Parathyroid adenoma (tissue), 2 donors: ENCODE measurements around the gene ASTN2.
"Not testable (repeated sequence)": the region's sequence is repeated elsewhere in the genome, so short reads cannot be mapped to it uniquely, and the experiment has no call there.

Experiments used
- H2AFZ ChIP-seq: fragments of 300-600 bp; sonication (generic); one replicate; pipeline ENCODE4 v1.7.0; 2017; ENCODE audit warnings: antibody characterized with exemption, mild to moderate bottlenecking
- H3K27ac ChIP-seq: fragments of 300-600 bp; sonication (generic); one replicate; pipeline ENCODE4 v1.7.0; 2017
- H3K27me3 ChIP-seq: fragments of 300-600 bp; sonication (generic); one replicate; pipeline ENCODE4 v1.7.0; 2017; ENCODE audit warnings: low read length; ENCODE audit not compliant: control insufficient read depth, insufficient read depth
- H3K36me3 ChIP-seq: fragments of 300-600 bp; sonication (generic); one replicate; pipeline ENCODE4 v1.7.0; 2017; ENCODE audit warnings: low read length; ENCODE audit not compliant: control insufficient read depth, insufficient read depth
- H3K4me1 ChIP-seq: fragments of 300-600 bp; sonication (generic); one replicate; pipeline ENCODE4 v1.7.0; 2017; ENCODE audit warnings: control low read depth
- H3K4me2 ChIP-seq: fragments of 300-600 bp; sonication (generic); one replicate; pipeline ENCODE4 v1.7.0; 2017; ENCODE audit warnings: low read length
- H3K4me3 ChIP-seq: fragments of 300-600 bp; sonication (generic); one replicate; pipeline ENCODE4 v1.7.0; 2017; ENCODE audit warnings: low read depth, low read length
- H3K79me2 ChIP-seq: fragments of 300-600 bp; sonication (generic); one replicate; pipeline ENCODE4 v1.7.0; 2017; ENCODE audit warnings: control low read depth
- H3K9ac ChIP-seq: fragments of 300-600 bp; sonication (generic); one replicate; pipeline ENCODE4 v1.7.0; 2017; ENCODE audit warnings: mild to moderate bottlenecking
- H3K9me3 ChIP-seq: fragments of 300-600 bp; sonication (generic); one replicate; pipeline ENCODE4 v1.7.0; 2017; ENCODE audit warnings: low read length; ENCODE audit not compliant: control insufficient read depth
- CTCF ChIP-seq: fragments of 300-600 bp; sonication (generic); IDR thresholded peaks from one replicate; pipeline ENCODE4 v1.7.0; 2017; ENCODE audit warnings: antibody characterized with exemption, mild to moderate bottlenecking
- donor health status: primary hyperparathyroidism.

ASTN2 gene

GRCh38 chr9:116693233-116693731 lies 721.6 kb downstream of the ASTN2 start:
- H3K4me3 ChIP-seq: no peak overlapping the region
- H3K27me3 ChIP-seq: no peaks in the 10 kb centered on the region
- TF ChIP-seq CTCF: no peak
- no peak overlapping the region for H3K9ac ChIP-seq
- no peaks in the 10 kb centered on the region for H3K9me3 ChIP-seq
- peaks cover 4% of the 10 kb centered on the region for H3K79me2 ChIP-seq
- H2AFZ ChIP-seq: no peak overlapping the region
- H3K27ac ChIP-seq: no peak overlapping the region
- H3K4me2 ChIP-seq: no peak overlapping the region
- H3K4me1 ChIP-seq: no peaks in the 10 kb centered on the region
- H3K36me3 ChIP-seq: no peaks in the 10 kb centered on the region

- H2AFZ ChIP-seq: no peak overlapping the region
- no peak overlapping the region for H3K4me2 ChIP-seq
- no peaks in the 10 kb centered on the region for H3K9me3 ChIP-seq
- H3K9ac ChIP-seq: no peak overlapping the region
- H3K27me3 ChIP-seq: no peaks in the 10 kb centered on the region
- H3K36me3 ChIP-seq: no peaks in the 10 kb centered on the region
- no peaks in the 10 kb centered on the region for H3K4me1 ChIP-seq
- TF ChIP-seq CTCF: no peak
- H3K4me3 ChIP-seq: no peak overlapping the region
- H3K27ac ChIP-seq: no peak overlapping the region
- H3K79me2 ChIP-seq: peaks cover 9% of the 10 kb centered on the region
These were observed 722.2 kb downstream of the ASTN2 start for GRCh38 chr9:116692616-116693015.

- Histone ChIP-seq H3K9ac (no peak overlapping the region), H3K9me3 (no peaks in the 10 kb centered on the region), H3K27me3 (no peaks in the 10 kb centered on the region), H3K36me3 (no peaks in the 10 kb centered on the region), H3K27ac (no peak overlapping the region), H2AFZ (no peak overlapping the region), H3K4me1 (no peaks in the 10 kb centered on the region), H3K4me2 (no peak overlapping the region), H3K79me2 (peaks cover 10% of the 10 kb centered on the region), H3K4me3 (no peak overlapping the region)
- TF ChIP-seq CTCF: no peak
These were observed 723.2 kb downstream of the ASTN2 start for GRCh38 chr9:116691607-116692006.

- not testable (repeated sequence) for H3K4me1 ChIP-seq
- peaks cover 10% of the 10 kb centered on the region for H3K79me2 ChIP-seq
These were observed 724.1 kb downstream of the ASTN2 start for GRCh38 chr9:116690805-116691204.

GRCh38 chr9:116689486-116690032 lies 725.3 kb downstream of the ASTN2 start:
- no peaks in the 10 kb centered on the region for H3K36me3 ChIP-seq
- H3K4me1 ChIP-seq: no peaks in the 10 kb centered on the region
- H2AFZ ChIP-seq: no peak overlapping the region
- H3K79me2 ChIP-seq: peaks cover 10% of the 10 kb centered on the region
- H3K9ac ChIP-seq: no peak overlapping the region
- TF ChIP-seq CTCF: no peak
- H3K27ac ChIP-seq: no peak overlapping the region
- H3K4me2 ChIP-seq: no peak overlapping the region
- no peaks in the 10 kb centered on the region for H3K27me3 ChIP-seq
- no peak overlapping the region for H3K4me3 ChIP-seq
- H3K9me3 ChIP-seq: no peaks in the 10 kb centered on the region

More at GRCh38 chr9:116690805-116691204, 724.1 kb downstream of the ASTN2 start:
- H3K4me2 ChIP-seq, H3K36me3 ChIP-seq, H3K27ac ChIP-seq, H3K9ac ChIP-seq, H3K27me3 ChIP-seq, H3K9me3 ChIP-seq, H3K4me3 ChIP-seq, H2AFZ ChIP-seq: not testable (repeated sequence)
